ENCODE measurements around the gene KIF26B.
"Not testable (repeated sequence)": the region's sequence is repeated elsewhere in the genome, so short reads cannot be mapped to it uniquely, and the experiment has no call there.

Gene KIF26B

GRCh38 chr1:245356891-245357585 is 202.3 kb downstream of the KIF26B start:
- Histone ChIP-seq H3K36me3 (ENCODE audit: low read length) (no peaks in the 10 kb centered on the region), H3K9me3 (ENCODE audit: insufficient read depth, low read length) (no peaks in the 10 kb centered on the region), H2AFZ (ENCODE audit: low read depth, low read length, severe bottlenecking) (no peak overlapping the region), H3K79me2 (ENCODE audit: insufficient read depth, low read length) (no peaks in the 10 kb centered on the region), H3K27me3 (ENCODE audit: low read length) (no peaks in the 10 kb centered on the region), H3K27ac (ENCODE audit: low read depth, low read length) (no peak overlapping the region), H3F3A (ENCODE audit: insufficient read depth) (no peaks in the 10 kb centered on the region), H4K20me1 (ENCODE audit: low read depth, low read length) (no peaks in the 10 kb centered on the region), H3K9me2 (replicated peaks; ENCODE audit: insufficient read depth, low read length) (no peaks in the 10 kb centered on the region), H3K9ac (ENCODE audit: low read length) (no peak overlapping the region), H3K4me3 (ENCODE audit: insufficient read depth, low read length, poor library complexity, severe bottlenecking) (no peak overlapping the region), H3K4me2 (ENCODE audit: low read depth, low read length, poor library complexity, severe bottlenecking) (no peak overlapping the region)
- TF ChIP-seq CTCF (IDR thresholded peaks at IDR 0.05; ENCODE audit: insufficient read depth, low read length, poor library complexity, severe bottlenecking) (no peak), EZH2phosphoT487 (conservative IDR thresholded peaks at IDR 0.05; ENCODE audit: low read length) (no peak)

GRCh38 chr1:245359101-245359680 is 204.4 kb downstream of the KIF26B start:
- not testable (repeated sequence) for H3K27ac ChIP-seq (ENCODE audit: low read depth, low read length); H3K4me3 ChIP-seq (ENCODE audit: insufficient read depth, low read length, poor library complexity, severe bottlenecking); H3F3A ChIP-seq (ENCODE audit: insufficient read depth); H3K27me3 ChIP-seq (ENCODE audit: low read length); H3K4me2 ChIP-seq (ENCODE audit: low read depth, low read length, poor library complexity, severe bottlenecking); H3K79me2 ChIP-seq (ENCODE audit: insufficient read depth, low read length); H3K9ac ChIP-seq (ENCODE audit: low read length); H2AFZ ChIP-seq (ENCODE audit: low read depth, low read length, severe bottlenecking); H3K9me2 ChIP-seq (replicated peaks; ENCODE audit: insufficient read depth, low read length); H3K9me3 ChIP-seq (ENCODE audit: insufficient read depth, low read length); H4K20me1 ChIP-seq (ENCODE audit: low read depth, low read length); H3K36me3 ChIP-seq (ENCODE audit: low read length)

- Histone ChIP-seq H2AFZ (ENCODE audit: low read depth, low read length, severe bottlenecking) (no peak overlapping the region), H3F3A (ENCODE audit: insufficient read depth) (no peaks in the 10 kb centered on the region), H3K9ac (ENCODE audit: low read length) (no peak overlapping the region), H3K79me2 (ENCODE audit: insufficient read depth, low read length) (no peaks in the 10 kb centered on the region), H3K27ac (ENCODE audit: low read depth, low read length) (no peak overlapping the region), H3K27me3 (ENCODE audit: low read length) (no peaks in the 10 kb centered on the region), H3K4me2 (ENCODE audit: low read depth, low read length, poor library complexity, severe bottlenecking) (no peak overlapping the region), H3K4me3 (ENCODE audit: insufficient read depth, low read length, poor library complexity, severe bottlenecking) (no peak overlapping the region), H3K9me2 (replicated peaks; ENCODE audit: insufficient read depth, low read length) (no peaks in the 10 kb centered on the region), H4K20me1 (ENCODE audit: low read depth, low read length) (no peaks in the 10 kb centered on the region), H3K9me3 (ENCODE audit: insufficient read depth, low read length) (no peaks in the 10 kb centered on the region), H3K36me3 (ENCODE audit: low read length) (no peaks in the 10 kb centered on the region)
- no peak for TF ChIP-seq EZH2phosphoT487 (conservative IDR thresholded peaks at IDR 0.05; ENCODE audit: low read length)
- no peak for TF ChIP-seq CTCF (IDR thresholded peaks at IDR 0.05; ENCODE audit: insufficient read depth, low read length, poor library complexity, severe bottlenecking)
Measured at GRCh38 chr1:245361065-245361464, 206.3 kb downstream of the KIF26B start.

- no peaks in the 10 kb centered on the region for H4K20me1 ChIP-seq (ENCODE audit: low read depth, low read length)
- no peak overlapping the region for H2AFZ ChIP-seq (ENCODE audit: low read depth, low read length, severe bottlenecking)
- no peaks in the 10 kb centered on the region for H3F3A ChIP-seq (ENCODE audit: insufficient read depth)
- no peak overlapping the region for H3K4me2 ChIP-seq (ENCODE audit: low read depth, low read length, poor library complexity, severe bottlenecking)
- H3K79me2 ChIP-seq (ENCODE audit: insufficient read depth, low read length): no peaks in the 10 kb centered on the region
- H3K9ac ChIP-seq (ENCODE audit: low read length): no peak overlapping the region
- H3K36me3 ChIP-seq (ENCODE audit: low read length): no peaks in the 10 kb centered on the region
- no peak overlapping the region for H3K27ac ChIP-seq (ENCODE audit: low read depth, low read length)
- no peak overlapping the region for H3K4me3 ChIP-seq (ENCODE audit: insufficient read depth, low read length, poor library complexity, severe bottlenecking)
- H3K9me3 ChIP-seq (ENCODE audit: insufficient read depth, low read length): no peaks in the 10 kb centered on the region
- no peaks in the 10 kb centered on the region for H3K27me3 ChIP-seq (ENCODE audit: low read length)
- TF ChIP-seq EZH2phosphoT487 (conservative IDR thresholded peaks at IDR 0.05; ENCODE audit: low read length) (no peak), CTCF (IDR thresholded peaks at IDR 0.05; ENCODE audit: insufficient read depth, low read length, poor library complexity, severe bottlenecking) (no peak)
- no peaks in the 10 kb centered on the region for H3K9me2 ChIP-seq (replicated peaks; ENCODE audit: insufficient read depth, low read length)
Measured at GRCh38 chr1:245361951-245362350, 207.2 kb downstream of the KIF26B start.

Data from SU-DHL-6 (cell line).